Liver (tissue), 9 donors: ENCODE data around the gene GABBR2. TPM values are rescaled to one million over a fixed set of nuclear protein-coding genes. Genes with fewer than 3 reads are reported as not detected.

ENCODE experiments used
- DNase-seq: peaks from one replicate; pipeline ENCODE4 v3.0.0-alpha.2; 2017; ENCODE audit warnings: low spot score
- H3K27ac ChIP-seq, 2 donors: one replicate each; pipeline ENCODE4 v1.7.0; 2013; ENCODE audit warnings: inconsistent platforms in 2 of 2, low read length in 2 of 2, control low read depth in 1 of 2, low read depth in 1 of 2, mild to moderate bottlenecking in 1 of 2
- H3K27me3 ChIP-seq, 4 donors: one replicate each; pipeline versions ENCODE4 v1.6.1 to v1.7.0; 2013; ENCODE audit warnings: low read length in 3 of 4, inconsistent platforms in 1 of 4, mild to moderate bottlenecking in 1 of 4, moderate library complexity in 1 of 4; ENCODE audit not compliant: control insufficient read depth in 4 of 4, insufficient read depth in 4 of 4
- H3K36me3 ChIP-seq, 4 donors: one replicate each; pipeline versions ENCODE4 v1.6.1 to v1.7.0; 2013; ENCODE audit warnings: low read length in 3 of 4, mild to moderate bottlenecking in 3 of 4, low read depth in 1 of 4, moderate library complexity in 1 of 4; ENCODE audit not compliant: control insufficient read depth in 4 of 4, insufficient read depth in 3 of 4
- H3K4me1 ChIP-seq, 4 donors: one replicate each; pipeline versions ENCODE4 v1.6.1 to v1.7.0; 2013; ENCODE audit warnings: low read length in 3 of 4, mild to moderate bottlenecking in 3 of 4, moderate library complexity in 1 of 4; ENCODE audit not compliant: control insufficient read depth in 4 of 4, insufficient read depth in 4 of 4
- H3K4me3 ChIP-seq, 3 donors: one replicate each; pipeline versions ENCODE4 v1.6.1 to v1.7.0; 2013; ENCODE audit warnings: low read length in 3 of 3, control low read depth in 1 of 3, low read depth in 1 of 3, mild to moderate bottlenecking in 1 of 3
- H3K9ac ChIP-seq, 2 donors: one replicate each; pipeline ENCODE4 v1.7.0; 2013; ENCODE audit warnings: low read length in 2 of 2, mild to moderate bottlenecking in 2 of 2, moderate library complexity in 2 of 2, control low read depth in 1 of 2, low read depth in 1 of 2
- H3K9me3 ChIP-seq, 4 donors: one replicate each; pipeline versions ENCODE4 v1.6.1 to v1.7.0; 2013; ENCODE audit warnings: low read length in 3 of 4; ENCODE audit not compliant: control insufficient read depth in 4 of 4
- ATF3 ChIP-seq: IDR thresholded peaks from 2 replicates; pipeline ENCODE4 v1.6.1; 2016; ENCODE audit warnings: antibody characterized with exemption
- CTCF ChIP-seq: fragments of 150-350 bp; IDR thresholded peaks from 2 replicates; pipeline ENCODE4 v1.5.1; 2017; ENCODE audit warnings: improper control_type of control experiment, low read depth, low read length; ENCODE audit not compliant: missing input control
- FOXA1 ChIP-seq: IDR thresholded peaks from 2 replicates; pipeline ENCODE4 v1.6.1; 2016; ENCODE audit warnings: antibody characterized with exemption
- FOXA2 ChIP-seq: IDR thresholded peaks from 2 replicates; pipeline ENCODE4 v1.6.1; 2016; ENCODE audit warnings: antibody characterized with exemption
- GABPA ChIP-seq, 2 donors: IDR thresholded peaks in 1 of 2; conservative IDR thresholded peaks in 1 of 2; 2 replicates each; pipeline ENCODE4 v1.6.1; 2016; ENCODE audit warnings: antibody characterized with exemption in 2 of 2, mild to moderate bottlenecking in 1 of 2, moderate library complexity in 1 of 2
- HNF4A ChIP-seq, 2 donors: conservative IDR thresholded peaks; 2 replicates each; pipeline ENCODE4 v1.6.1; 2016; ENCODE audit warnings: antibody characterized with exemption in 2 of 2, mild to moderate bottlenecking in 2 of 2
- HNF4G ChIP-seq: IDR thresholded peaks from 2 replicates; pipeline ENCODE4 v1.6.1; 2016; ENCODE audit warnings: antibody characterized with exemption
- JUND ChIP-seq, 2 donors: IDR thresholded peaks; 2 replicates each; pipeline ENCODE4 v1.6.1; 2016; ENCODE audit warnings: antibody characterized with exemption in 2 of 2
- NR2F2 ChIP-seq: IDR thresholded peaks from 2 replicates; pipeline ENCODE4 v1.6.1; 2016; ENCODE audit warnings: antibody characterized with exemption
- RAD21 ChIP-seq, 2 donors: IDR thresholded peaks; 2 replicates each; pipeline ENCODE4 v1.6.1; 2016; ENCODE audit warnings: antibody characterized with exemption in 2 of 2, mild to moderate bottlenecking in 2 of 2
- RXRA ChIP-seq, 2 donors: IDR thresholded peaks; 2 replicates each; pipeline ENCODE4 v1.6.1; 2017 to 2018; ENCODE audit warnings: antibody characterized with exemption in 2 of 2, mild to moderate bottlenecking in 1 of 2
- SP1 ChIP-seq: IDR thresholded peaks from 2 replicates; pipeline ENCODE4 v1.6.1; 2018; ENCODE audit warnings: antibody characterized with exemption, mild to moderate bottlenecking
- TAF1 ChIP-seq: conservative IDR thresholded peaks from 2 replicates; pipeline ENCODE4 v1.6.1; 2016; ENCODE audit warnings: antibody characterized with exemption, mild to moderate bottlenecking
- YY1 ChIP-seq: IDR thresholded peaks from 2 replicates; pipeline ENCODE4 v1.6.1; 2016; ENCODE audit warnings: antibody characterized with exemption, mild to moderate bottlenecking
- WGBS: extraction: QIAGEN DNeasy Blood & Tissue Kit; methylation state at CpG from one replicate; pipeline ENCODE4 v1.1.7; 2013; 5-methylcytosine and 5-hydroxymethylcytosine counted together
- polyA plus RNA-seq, 2 donors: library from polyadenylated mRNA; stranded (reverse) in 1 of 2; unstranded in 1 of 2; fragments of 200-250 nt in 1 of 2; fragments of >200 nt in 1 of 2; fragmentation: Nextera tagmentation in 1 of 2; extraction: Ambion mirVana in 1 of 2; gene quantifications; one replicate each; pipeline versions ENCODE4 v1.2.1 to v1.2.3, GENCODE V29; 2013 to 2015
- total RNA-seq, 2 donors: library from RNA; depleted of rRNA; stranded (reverse); fragments of >200 nt; gene quantifications; one replicate each; pipeline ENCODE4 v1.2.3, GENCODE V29; 2014
- TF ChIP-seq, protein P1 (sequence below): IDR thresholded peaks from 2 replicates; pipeline ENCODE4 v1.6.1; 2016; ENCODE audit warnings: antibody characterized with exemption
- TF ChIP-seq, protein P2 (sequence below): IDR thresholded peaks from 2 replicates; pipeline ENCODE4 v1.6.1; 2016; ENCODE audit warnings: antibody characterized with exemption
- TF ChIP-seq, protein P3 (sequence below): IDR thresholded peaks from 2 replicates; pipeline ENCODE4 v1.6.1; 2016; ENCODE audit warnings: antibody characterized with exemption, mild to moderate bottlenecking
- donor health status: healthy.
- donor health status: healthy.
- donor health status: healthy.
- donor health status: healthy.
- donor health status: healthy.

The GABBR2 gene
- total and polyA plus RNA-seq, 4 donors = 0.03 to 0.23 (median 0.08) TPM; not detected in 1

GRCh38 chr9:98745470-98745869 lies 36.7 kb upstream of the GABBR2 start:
- Histone ChIP-seq H3K27me3 (no peaks in the 10 kb centered on the region), H3K9ac (no peak overlapping the region), H3K9me3 (no peaks in the 10 kb centered on the region), H3K36me3 (peaks cover 0 to 6% (median 3%) of the 10 kb centered on the region in 4 donors), H3K4me3 (no peak overlapping the region), H3K4me1 (no peaks in the 10 kb centered on the region), H3K27ac (no peak overlapping the region)
- no peak for DNase-seq
- TF ChIP-seq, protein P1, sequence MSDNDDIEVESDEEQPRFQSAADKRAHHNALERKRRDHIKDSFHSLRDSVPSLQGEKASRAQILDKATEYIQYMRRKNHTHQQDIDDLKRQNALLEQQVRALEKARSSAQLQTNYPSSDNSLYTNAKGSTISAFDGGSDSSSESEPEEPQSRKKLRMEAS = no peak
- TF ChIP-seq FOXA1 (no peak), JUND (IDR thresholded peaks at IDR 0.05) (no peak), RXRA (IDR thresholded peaks at IDR 0.05) (no peak), SP1 (no peak), CTCF (no peak), HNF4A (conservative IDR thresholded peaks at IDR 0.05) (no peak), FOXA2 (no peak), ATF3 (no peak), YY1 (no peak), HNF4G (no peak), RAD21 (IDR thresholded peaks at IDR 0.05) (no peak), NR2F2 (no peak)
- TF ChIP-seq, protein P2, sequence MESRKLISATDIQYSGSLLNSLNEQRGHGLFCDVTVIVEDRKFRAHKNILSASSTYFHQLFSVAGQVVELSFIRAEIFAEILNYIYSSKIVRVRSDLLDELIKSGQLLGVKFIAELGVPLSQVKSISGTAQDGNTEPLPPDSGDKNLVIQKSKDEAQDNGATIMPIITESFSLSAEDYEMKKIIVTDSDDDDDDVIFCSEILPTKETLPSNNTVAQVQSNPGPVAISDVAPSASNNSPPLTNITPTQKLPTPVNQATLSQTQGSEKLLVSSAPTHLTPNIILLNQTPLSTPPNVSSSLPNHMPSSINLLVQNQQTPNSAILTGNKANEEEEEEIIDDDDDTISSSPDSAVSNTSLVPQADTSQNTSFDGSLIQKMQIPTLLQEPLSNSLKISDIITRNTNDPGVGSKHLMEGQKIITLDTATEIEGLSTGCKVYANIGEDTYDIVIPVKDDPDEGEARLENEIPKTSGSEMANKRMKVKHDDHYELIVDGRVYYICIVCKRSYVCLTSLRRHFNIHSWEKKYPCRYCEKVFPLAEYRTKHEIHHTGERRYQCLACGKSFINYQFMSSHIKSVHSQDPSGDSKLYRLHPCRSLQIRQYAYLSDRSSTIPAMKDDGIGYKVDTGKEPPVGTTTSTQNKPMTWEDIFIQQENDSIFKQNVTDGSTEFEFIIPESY = no peak
- TF ChIP-seq, protein P3, sequence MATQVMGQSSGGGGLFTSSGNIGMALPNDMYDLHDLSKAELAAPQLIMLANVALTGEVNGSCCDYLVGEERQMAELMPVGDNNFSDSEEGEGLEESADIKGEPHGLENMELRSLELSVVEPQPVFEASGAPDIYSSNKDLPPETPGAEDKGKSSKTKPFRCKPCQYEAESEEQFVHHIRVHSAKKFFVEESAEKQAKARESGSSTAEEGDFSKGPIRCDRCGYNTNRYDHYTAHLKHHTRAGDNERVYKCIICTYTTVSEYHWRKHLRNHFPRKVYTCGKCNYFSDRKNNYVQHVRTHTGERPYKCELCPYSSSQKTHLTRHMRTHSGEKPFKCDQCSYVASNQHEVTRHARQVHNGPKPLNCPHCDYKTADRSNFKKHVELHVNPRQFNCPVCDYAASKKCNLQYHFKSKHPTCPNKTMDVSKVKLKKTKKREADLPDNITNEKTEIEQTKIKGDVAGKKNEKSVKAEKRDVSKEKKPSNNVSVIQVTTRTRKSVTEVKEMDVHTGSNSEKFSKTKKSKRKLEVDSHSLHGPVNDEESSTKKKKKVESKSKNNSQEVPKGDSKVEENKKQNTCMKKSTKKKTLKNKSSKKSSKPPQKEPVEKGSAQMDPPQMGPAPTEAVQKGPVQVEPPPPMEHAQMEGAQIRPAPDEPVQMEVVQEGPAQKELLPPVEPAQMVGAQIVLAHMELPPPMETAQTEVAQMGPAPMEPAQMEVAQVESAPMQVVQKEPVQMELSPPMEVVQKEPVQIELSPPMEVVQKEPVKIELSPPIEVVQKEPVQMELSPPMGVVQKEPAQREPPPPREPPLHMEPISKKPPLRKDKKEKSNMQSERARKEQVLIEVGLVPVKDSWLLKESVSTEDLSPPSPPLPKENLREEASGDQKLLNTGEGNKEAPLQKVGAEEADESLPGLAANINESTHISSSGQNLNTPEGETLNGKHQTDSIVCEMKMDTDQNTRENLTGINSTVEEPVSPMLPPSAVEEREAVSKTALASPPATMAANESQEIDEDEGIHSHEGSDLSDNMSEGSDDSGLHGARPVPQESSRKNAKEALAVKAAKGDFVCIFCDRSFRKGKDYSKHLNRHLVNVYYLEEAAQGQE = no peak
- 94% methylated on average over 7 of the region's 7 CpGs for WGBS

- DNase-seq = no peak
- Histone ChIP-seq H3K36me3 (peaks cover 0 to 6% (median 3%) of the 10 kb centered on the region in 4 donors), H3K9ac (no peak overlapping the region), H3K27ac (no peak overlapping the region), H3K27me3 (no peaks in the 10 kb centered on the region), H3K4me3 (no peak overlapping the region), H3K9me3 (no peaks in the 10 kb centered on the region), H3K4me1 (no peaks in the 10 kb centered on the region)
- 95% methylated on average over 14 of the region's 14 CpGs for WGBS
- TF ChIP-seq GABPA (IDR thresholded peaks at IDR 0.05 in 1 of 2, conservative IDR thresholded peaks at IDR 0.05 in 1 of 2) (no peak), RAD21 (IDR thresholded peaks at IDR 0.05) (no peak), FOXA2 (no peak), TAF1 (no peak), SP1 (no peak), FOXA1 (no peak), ATF3 (no peak), CTCF (no peak), NR2F2 (no peak), JUND (IDR thresholded peaks at IDR 0.05) (no peak)
- TF ChIP-seq, protein P1 = no peak
- TF ChIP-seq, protein P2 = no peak
Measured at GRCh38 chr9:98743818-98744611, 35.3 kb upstream of the GABBR2 start.
